Ovary (tissue), 9 donors: ENCODE results near the gene TJP1. TPM values are rescaled to one million over a fixed set of nuclear protein-coding genes. Genes with fewer than 3 reads are reported as not detected.

Experiments used
- DNase-seq, 5 donors: peaks; one replicate each; pipeline ENCODE4 v3.0.0-alpha.2; 2019 to 2020
- H3K27ac ChIP-seq, 2 donors: fragments of 200-600 bp; one replicate each; pipeline versions ENCODE4 v1.5.1 to v1.8.0; 2019 to 2022
- H3K27me3 ChIP-seq: fragments of 200-600 bp; one replicate; pipeline ENCODE4 v1.8.0; 2022
- H3K36me3 ChIP-seq: fragments of 200-600 bp; sonication (generic); one replicate; pipeline ENCODE4 v1.5.1; 2019
- H3K4me1 ChIP-seq: one replicate; pipeline ENCODE4 v1.8.1; 2013; ENCODE audit warnings: mild to moderate bottlenecking, moderate library complexity; ENCODE audit not compliant: insufficient read depth
- H3K4me3 ChIP-seq: fragments of 200-600 bp; sonication (generic); one replicate; pipeline ENCODE4 v1.5.1; 2017
- H3K9me3 ChIP-seq, 2 donors: fragments of 200-600 bp in 1 of 2; sonication (generic) in 1 of 2; one replicate each; pipeline versions ENCODE4 v1.5.1 to v1.8.1; 2013 to 2019; ENCODE audit warnings: mild to moderate bottlenecking in 1 of 2, moderate library complexity in 1 of 2
- EP300 ChIP-seq: sonication (generic); formaldehyde crosslinking; IDR thresholded peaks from one replicate; pipeline ENCODE4 v1.6.1; 2017; ENCODE audit warnings: antibody characterized with exemption
- POLR2A ChIP-seq: fragments of 450-650 bp; IDR thresholded peaks from one replicate; pipeline ENCODE4 v1.6.1; 2017; ENCODE audit warnings: antibody characterized with exemption, mild to moderate bottlenecking, moderate library complexity
- WGBS, 3 donors: extraction: QIAGEN DNeasy Blood & Tissue Kit in 1 of 3; methylation state at CpG; one replicate each; pipeline versions ENCODE4 v1.1.5 to v1.1.7; 2013 to 2017; 5-methylcytosine and 5-hydroxymethylcytosine counted together
- intact Hi-C, 4 donors: fragments of 100-400 bp; cut with DNase I; formaldehyde crosslinking; loops; one replicate each; pipeline versions ENCODE4 v1.11.0 to v1.15.1; 2022 to 2023
- polyA plus RNA-seq, 2 donors: library from polyadenylated mRNA; stranded (reverse); fragments of 200-250 nt in 1 of 2; fragments of 350-450 nt in 1 of 2; fragmentation: Illumina TruSeq in 1 of 2; extraction: RNeasy Lipid Tissue Mini Kit (QIAGEN cat#74804) in 1 of 2; gene quantifications; one replicate each; pipeline ENCODE4 v1.2.3, GENCODE V29; 2013 to 2014
- small RNA-seq: library from RNA; depleted of rRNA; stranded (forward); fragments of <200 nt; gene quantifications from one replicate; pipeline ENCODE3, GENCODE V24; 2016
- total RNA-seq, 7 donors: library from RNA; depleted of rRNA in 2 of 7; stranded (reverse); fragments of >200 nt in 2 of 7; fragmentation: NEBNext Ultra II Directional in 3 of 7; extraction: Animal tissue kit (Norgen Biotek cat#: 25700) in 3 of 7; gene quantifications; one replicate each; pipeline versions ENCODE4 v1.1.0 to v1.2.4, GENCODE V29; 2016 to 2023
- TF ChIP-seq, protein P1 (sequence below), 3 donors: fragments of 450-650 bp in 2 of 3; fragments of 200-600 bp in 1 of 3; IDR thresholded peaks; one replicate each; pipeline versions ENCODE4 v1.5.1 to v1.8.0; 2016 to 2022; ENCODE audit warnings: antibody characterized with exemption in 3 of 3, mild to moderate bottlenecking in 1 of 3
- donor health status: DM: no; HTN: no; CAD: no; lungs with moderate emphysema.
- donor health status: DM: no; HTN: no; CAD: no.
- donor health status: Bipolar disorder and iron deficiency.
- donor health status: DM: yes; HTN: yes; CAD: no.
- donor health status: DM: no; HTN: no; CAD: no.
- donor health status: DM: yes; HTN: yes; CAD: no.

The TJP1 gene
- total and polyA plus RNA-seq, 9 donors, result 25.3 to 150 (median 70.1) TPM

DNA sequence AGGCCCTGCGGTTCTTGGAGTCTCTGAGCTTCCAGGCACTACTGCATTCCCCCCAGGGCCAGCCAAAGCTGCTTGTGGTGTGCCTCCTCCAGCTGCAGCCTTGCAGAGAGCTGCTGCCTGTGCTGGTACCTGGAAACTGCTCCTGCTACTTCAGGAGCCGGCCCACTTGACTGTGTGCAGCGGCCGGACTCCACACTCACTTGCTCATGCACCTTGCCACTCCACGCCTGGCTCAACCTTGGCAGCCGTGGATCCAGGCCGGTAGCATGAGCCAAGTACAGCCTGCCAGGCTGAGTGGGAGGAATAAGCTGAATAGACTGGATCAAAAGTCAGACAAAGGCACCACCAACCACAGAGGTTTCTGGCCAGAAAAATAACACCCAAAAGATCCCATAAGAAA, 169.7 kb downstream of the TJP1 start:
- DNase-seq, result no peak
- no peaks in the 10 kb centered on the region for H3K27me3 ChIP-seq

DNA sequence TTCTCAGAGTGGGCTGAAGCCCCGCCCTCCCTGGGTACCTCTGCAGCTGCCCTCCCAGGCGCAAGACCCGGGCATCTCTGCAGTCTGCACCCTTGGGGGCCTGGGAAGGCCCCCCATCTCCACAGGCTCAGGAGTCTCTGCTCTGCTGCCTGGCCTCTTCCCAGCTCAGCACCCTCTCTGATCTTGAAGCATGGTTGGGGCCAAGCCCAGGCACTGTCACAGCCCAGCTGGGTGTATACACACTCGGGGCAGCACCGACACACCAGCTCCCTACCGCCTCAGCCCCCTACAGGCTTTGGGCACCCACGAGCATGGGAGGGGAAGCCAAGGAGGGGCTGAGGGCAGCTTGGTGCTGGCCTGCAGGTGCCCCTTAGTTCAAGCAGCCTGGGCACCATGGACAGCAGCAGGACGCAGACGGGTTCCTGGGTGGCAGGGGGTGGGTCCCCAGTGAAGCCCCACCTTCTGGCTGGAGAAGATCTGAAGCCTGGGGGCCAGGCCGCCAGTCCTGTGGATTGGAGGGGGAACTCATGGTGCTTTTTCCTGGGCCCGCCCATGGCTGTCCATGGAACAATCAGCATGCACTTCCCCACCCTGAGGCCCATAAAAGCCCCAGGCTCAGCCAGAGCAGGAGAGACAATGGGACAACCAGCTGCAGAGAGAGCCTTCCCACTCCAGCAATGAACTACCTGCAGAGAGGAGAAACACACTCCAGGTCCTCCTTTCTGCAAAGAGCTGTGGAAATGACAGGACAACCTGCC, 170.6 kb downstream of the TJP1 start:
- no peaks in the 10 kb centered on the region for H3K27me3 ChIP-seq
- no peaks in the 10 kb centered on the region for H3K9me3 ChIP-seq
- 82 to 92% (median 91%) methylated on average over 10 to 11 of the region's 11 CpGs for WGBS, 3 donors
- no peak overlapping the region for H3K4me3 ChIP-seq
- no peaks in the 10 kb centered on the region for H3K36me3 ChIP-seq
- no peak for TF ChIP-seq EP300
- no peak for TF ChIP-seq POLR2A
- TF ChIP-seq, protein P1, sequence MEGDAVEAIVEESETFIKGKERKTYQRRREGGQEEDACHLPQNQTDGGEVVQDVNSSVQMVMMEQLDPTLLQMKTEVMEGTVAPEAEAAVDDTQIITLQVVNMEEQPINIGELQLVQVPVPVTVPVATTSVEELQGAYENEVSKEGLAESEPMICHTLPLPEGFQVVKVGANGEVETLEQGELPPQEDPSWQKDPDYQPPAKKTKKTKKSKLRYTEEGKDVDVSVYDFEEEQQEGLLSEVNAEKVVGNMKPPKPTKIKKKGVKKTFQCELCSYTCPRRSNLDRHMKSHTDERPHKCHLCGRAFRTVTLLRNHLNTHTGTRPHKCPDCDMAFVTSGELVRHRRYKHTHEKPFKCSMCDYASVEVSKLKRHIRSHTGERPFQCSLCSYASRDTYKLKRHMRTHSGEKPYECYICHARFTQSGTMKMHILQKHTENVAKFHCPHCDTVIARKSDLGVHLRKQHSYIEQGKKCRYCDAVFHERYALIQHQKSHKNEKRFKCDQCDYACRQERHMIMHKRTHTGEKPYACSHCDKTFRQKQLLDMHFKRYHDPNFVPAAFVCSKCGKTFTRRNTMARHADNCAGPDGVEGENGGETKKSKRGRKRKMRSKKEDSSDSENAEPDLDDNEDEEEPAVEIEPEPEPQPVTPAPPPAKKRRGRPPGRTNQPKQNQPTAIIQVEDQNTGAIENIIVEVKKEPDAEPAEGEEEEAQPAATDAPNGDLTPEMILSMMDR (IDR thresholded peaks at IDR 0.05), result no peak
- intact Hi-C loops, result no loop called here
- DNase-seq, result no peak
- H3K27ac ChIP-seq, result no peak overlapping the region
- H3K4me1 ChIP-seq, result no peaks in the 10 kb centered on the region

More for the DNA sequence above, 169.7 kb downstream of the TJP1 start:
- TF ChIP-seq EP300, result no peak
- no peak for TF ChIP-seq POLR2A
- TF ChIP-seq, protein P1 (IDR thresholded peaks at IDR 0.05), result no peak
- no peak overlapping the region for H3K4me3 ChIP-seq
- no peaks in the 10 kb centered on the region for H3K4me1 ChIP-seq
- intact Hi-C loops, result no loop called here
- no peaks in the 10 kb centered on the region for H3K36me3 ChIP-seq
- no peak overlapping the region for H3K27ac ChIP-seq
- WGBS, 3 donors, result 86 to 93% (median 89%) methylated on average over 7 of the region's 7 CpGs
- H3K9me3 ChIP-seq, result no peaks in the 10 kb centered on the region

Small RNA genes within 50 kb of the gene (small RNA-seq; reads per million reads assigned to genes)
- gene HMGN2P5, result not detected
